ENCODE measurements around the gene ST6GALNAC5.

The ST6GALNAC5 gene

DNA sequence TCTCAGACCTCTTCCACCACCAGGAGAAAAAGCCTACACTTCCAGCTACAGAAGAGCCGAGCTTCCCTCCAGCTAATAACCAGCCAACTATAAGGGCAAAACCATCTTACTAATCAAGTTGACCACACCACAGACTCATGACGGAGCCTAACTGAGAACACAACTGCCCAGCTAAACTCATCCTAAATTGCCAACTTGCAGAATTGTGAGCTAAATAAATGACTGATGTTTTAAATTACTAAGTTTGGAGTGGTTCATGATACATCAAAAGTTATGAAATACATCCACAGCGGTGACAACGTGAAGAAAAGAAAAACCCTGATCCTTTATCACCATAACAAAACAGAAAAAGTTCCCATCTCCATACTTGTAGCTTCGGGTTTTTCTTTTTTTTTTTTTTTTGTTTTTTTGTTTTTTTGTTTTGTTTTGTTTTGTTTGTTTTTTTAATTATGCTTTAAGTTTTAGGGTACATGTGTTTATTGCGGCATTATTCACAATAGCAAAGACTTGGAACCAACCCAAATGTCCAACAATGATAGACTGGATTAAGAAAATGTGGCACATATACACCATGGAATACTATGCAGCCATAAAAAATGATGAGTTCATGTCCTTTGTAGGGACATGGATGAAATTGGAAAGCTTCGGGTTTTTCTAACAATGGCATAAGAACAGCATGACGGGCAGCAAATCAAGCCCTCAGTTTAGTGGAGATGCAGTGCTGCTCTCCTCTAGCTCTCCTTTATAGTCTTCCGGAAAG is 229.4 kb downstream of the ST6GALNAC5 start:
- no peak for DNase-seq (ENCODE audit: extremely low read depth in 1 of 2, low read depth in 1 of 2)

- no peak for DNase-seq (ENCODE audit: extremely low read depth in 1 of 2, low read depth in 1 of 2)
These were observed 233.6 kb downstream of the ST6GALNAC5 start for GRCh38 chr1:77100875-77101274.

- no peak for DNase-seq (ENCODE audit: extremely low read depth in 1 of 2, low read depth in 1 of 2)
These were observed 236.2 kb downstream of the ST6GALNAC5 start for GRCh38 chr1:77103486-77103885.

- no peak for DNase-seq (ENCODE audit: extremely low read depth in 1 of 2, low read depth in 1 of 2)
These were observed 237.4 kb downstream of the ST6GALNAC5 start for GRCh38 chr1:77104672-77105071.
